Measurements from ENCODE around the gene KRTAP4-2.

DNA sequence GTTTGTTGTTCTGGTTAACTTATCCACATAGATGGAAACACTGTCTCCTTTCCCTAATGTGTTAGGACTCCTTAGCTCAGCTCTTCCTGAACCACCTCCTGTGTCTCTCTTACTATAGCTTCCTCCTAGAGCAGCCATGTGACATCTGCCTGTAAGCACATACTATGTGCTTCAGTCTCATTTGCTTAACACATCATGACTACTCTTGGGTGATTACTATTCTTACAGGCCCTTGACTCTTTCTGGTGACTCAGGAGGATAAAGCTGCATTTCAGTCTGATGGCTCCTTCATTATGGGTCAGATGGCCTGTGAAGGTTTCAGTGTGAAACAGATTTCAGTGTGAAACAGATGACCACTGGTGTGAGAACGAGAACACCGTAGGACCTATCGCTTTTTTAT is 320 bp upstream of the KRTAP4-2 start:
- TF ChIP-seq EZH2 (IDR thresholded peaks at IDR 0.05; ENCODE audit: insufficient read depth, poor library complexity, severe bottlenecking), result no peak
- no peak for TF ChIP-seq EZH2phosphoT487 (IDR thresholded peaks at IDR 0.05; ENCODE audit: insufficient read depth, low read depth)

All from GM23248 (cell line).